AG09309 (cell line): ENCODE results near the gene SLC37A1.
"Not testable (repeated sequence)": the region's sequence is repeated elsewhere in the genome, so short reads cannot be mapped to it uniquely, and the experiment has no call there.

Source experiments
- DNase-seq: peaks from one replicate; pipeline ENCODE4 v3.0.0-alpha.2; 2010; ENCODE audit warnings: low read depth
- H3K4me3 ChIP-seq: 2 replicates; pipeline ENCODE4 v1.5.1; 2011; ENCODE audit warnings: mild to moderate bottlenecking, low read depth, low read length, moderate library complexity; ENCODE audit not compliant: control insufficient read depth
- TF ChIP-seq, protein P1 (sequence below): IDR thresholded peaks from 2 replicates; pipeline ENCODE4 v1.5.1; 2011; ENCODE audit warnings: mild to moderate bottlenecking, low read depth, low read length, inconsistent platforms; ENCODE audit not compliant: insufficient read depth, control insufficient read depth; ENCODE audit errors: missing control alignments

SLC37A1 gene

DNA sequence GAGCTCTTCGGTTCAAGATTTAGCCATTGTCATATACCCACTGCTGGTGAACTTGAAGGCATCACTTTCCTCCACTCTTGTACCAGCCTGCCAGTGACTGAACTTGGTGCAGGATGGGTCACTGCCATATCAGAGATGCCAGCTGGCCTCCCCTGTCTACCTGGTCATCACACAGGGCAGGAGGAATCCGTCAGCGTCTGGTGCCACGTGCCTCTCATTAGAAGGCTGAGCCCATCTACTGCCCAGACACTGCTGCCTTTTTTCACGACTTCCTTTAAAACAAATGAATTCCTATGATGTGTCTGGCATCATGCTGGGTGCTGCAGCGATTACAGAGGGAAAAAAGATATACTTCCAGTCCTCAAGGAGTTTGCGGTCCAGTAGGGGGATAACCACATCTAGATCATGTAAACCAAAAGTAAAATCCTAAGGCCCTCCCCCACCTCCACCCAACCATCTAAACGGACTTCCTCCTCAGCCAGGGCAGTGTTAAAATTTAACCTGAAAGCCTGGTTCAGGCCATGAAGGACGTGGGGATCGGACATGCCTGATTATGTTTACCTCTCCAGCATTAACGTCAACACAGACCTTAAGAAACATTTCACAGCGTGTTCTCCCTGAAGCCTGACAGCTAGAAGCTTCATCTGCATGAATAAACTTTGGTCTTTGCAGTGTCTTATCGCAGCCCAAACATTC, 110.6 kb downstream of the SLC37A1 start:
- no peak for DNase-seq
- TF ChIP-seq, protein P1, sequence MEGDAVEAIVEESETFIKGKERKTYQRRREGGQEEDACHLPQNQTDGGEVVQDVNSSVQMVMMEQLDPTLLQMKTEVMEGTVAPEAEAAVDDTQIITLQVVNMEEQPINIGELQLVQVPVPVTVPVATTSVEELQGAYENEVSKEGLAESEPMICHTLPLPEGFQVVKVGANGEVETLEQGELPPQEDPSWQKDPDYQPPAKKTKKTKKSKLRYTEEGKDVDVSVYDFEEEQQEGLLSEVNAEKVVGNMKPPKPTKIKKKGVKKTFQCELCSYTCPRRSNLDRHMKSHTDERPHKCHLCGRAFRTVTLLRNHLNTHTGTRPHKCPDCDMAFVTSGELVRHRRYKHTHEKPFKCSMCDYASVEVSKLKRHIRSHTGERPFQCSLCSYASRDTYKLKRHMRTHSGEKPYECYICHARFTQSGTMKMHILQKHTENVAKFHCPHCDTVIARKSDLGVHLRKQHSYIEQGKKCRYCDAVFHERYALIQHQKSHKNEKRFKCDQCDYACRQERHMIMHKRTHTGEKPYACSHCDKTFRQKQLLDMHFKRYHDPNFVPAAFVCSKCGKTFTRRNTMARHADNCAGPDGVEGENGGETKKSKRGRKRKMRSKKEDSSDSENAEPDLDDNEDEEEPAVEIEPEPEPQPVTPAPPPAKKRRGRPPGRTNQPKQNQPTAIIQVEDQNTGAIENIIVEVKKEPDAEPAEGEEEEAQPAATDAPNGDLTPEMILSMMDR, result no peak
- H3K4me3 ChIP-seq, result no peak overlapping the region

DNA sequence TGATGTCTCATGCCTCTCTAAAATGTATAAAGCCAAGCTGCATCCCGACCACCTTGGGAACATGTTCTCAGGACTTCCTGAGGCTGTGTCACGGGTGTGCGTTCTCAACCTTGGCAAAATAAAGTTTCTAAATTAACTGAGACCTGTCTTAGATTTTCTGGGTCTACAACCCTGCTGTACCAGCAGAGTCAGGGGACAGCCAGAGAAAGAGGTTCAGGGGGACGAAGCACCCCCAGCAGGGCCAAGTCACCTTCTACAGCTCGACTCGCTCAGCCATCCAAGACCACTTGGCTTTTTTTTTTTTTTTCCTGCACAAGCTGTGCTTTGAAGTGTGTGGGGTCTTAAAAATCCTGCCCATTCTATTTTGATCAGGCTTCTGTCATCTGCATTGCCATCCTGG, 111.3 kb downstream of the SLC37A1 start:
- TF ChIP-seq, protein P1, result no peak
- DNase-seq, result no peak

DNA sequence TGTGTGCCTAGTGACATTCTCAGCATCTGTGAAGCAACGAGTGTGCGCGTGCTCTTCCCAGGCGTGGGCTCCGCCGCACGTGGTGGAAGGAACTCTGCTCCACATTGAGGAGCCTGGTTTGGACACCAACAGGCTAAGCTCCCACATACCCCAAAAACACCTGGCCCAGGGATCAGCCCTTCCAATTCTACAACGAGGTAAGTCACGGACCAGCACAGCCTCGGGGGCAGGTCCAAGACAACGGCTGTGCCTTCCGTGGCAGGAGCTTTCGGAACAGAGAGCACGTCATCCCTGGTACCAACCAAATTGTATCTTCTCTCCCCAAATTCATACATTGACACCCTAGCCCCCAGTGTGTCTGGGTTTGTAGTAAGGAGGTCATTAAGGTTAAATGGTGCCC, 112.5 kb downstream of the SLC37A1 start:
- no peak overlapping the region for H3K4me3 ChIP-seq
- TF ChIP-seq, protein P1, result no peak
- DNase-seq, result no peak

More for the DNA sequence above, 111.3 kb downstream of the SLC37A1 start:
- no peak overlapping the region for H3K4me3 ChIP-seq

DNA sequence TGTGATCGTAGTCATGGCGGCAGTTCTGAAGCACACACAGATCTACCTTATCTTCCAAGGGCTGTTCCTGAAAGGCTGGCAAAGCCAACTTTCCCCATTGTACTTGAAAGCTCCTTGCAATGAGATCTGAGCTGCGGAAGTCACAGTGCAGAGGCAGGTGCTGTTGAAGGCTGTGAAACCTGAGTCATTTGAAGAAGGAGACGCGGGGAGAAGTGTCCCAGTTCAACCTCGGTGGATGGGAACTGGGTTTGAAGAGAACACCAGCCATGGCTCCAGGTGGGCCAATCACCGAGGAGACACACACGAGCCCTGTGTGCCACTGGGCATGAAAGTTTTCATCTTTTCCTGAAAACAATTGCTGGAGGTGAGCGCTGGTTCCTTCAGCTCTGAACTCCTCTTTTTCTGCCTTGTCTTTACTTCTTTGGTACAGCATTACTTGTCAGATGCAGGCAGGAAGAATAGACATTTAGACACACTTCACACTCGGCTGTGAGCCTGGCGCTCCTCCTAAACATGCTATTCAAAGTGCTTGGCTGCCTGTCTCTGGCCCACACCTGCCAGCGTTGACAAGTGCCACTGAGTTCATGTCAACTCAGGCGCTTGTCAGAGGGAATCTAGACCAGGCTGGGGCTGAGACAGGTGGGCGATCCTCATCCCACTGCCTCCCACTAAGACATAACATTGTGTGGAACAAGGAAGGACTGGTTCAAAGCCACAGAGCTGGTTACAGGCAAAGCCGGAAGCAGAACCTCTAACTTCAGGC, 114.1 kb downstream of the SLC37A1 start:
- TF ChIP-seq, protein P1, result no peak
- no peak for DNase-seq
- H3K4me3 ChIP-seq, result no peak overlapping the region

DNA sequence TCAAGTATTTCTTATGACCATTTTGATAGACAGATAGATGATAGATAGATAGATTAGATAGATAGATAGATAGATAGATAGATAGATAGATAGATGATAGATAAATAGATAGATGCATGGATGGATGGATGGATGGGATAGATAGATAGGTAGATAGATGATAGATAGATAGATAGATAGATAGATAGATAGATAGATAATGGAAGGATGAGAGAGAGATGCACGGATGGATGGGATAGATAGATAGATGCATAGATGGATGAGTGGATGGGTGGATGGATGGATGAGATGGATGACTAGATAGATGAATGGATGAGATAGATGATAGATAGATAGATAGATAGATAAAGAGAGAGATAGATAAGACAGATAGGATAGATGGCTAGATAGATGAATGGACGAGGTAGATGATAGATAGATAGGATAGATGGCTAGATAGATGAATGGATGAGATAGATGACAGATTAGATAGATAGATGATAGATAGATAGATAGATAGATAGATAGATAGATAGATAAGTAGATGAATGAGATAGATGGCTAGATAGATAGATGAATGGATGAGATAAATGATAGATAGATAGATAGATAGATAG, 114.9 kb downstream of the SLC37A1 start:
- not testable (repeated sequence) for H3K4me3 ChIP-seq, DNase-seq

DNA sequence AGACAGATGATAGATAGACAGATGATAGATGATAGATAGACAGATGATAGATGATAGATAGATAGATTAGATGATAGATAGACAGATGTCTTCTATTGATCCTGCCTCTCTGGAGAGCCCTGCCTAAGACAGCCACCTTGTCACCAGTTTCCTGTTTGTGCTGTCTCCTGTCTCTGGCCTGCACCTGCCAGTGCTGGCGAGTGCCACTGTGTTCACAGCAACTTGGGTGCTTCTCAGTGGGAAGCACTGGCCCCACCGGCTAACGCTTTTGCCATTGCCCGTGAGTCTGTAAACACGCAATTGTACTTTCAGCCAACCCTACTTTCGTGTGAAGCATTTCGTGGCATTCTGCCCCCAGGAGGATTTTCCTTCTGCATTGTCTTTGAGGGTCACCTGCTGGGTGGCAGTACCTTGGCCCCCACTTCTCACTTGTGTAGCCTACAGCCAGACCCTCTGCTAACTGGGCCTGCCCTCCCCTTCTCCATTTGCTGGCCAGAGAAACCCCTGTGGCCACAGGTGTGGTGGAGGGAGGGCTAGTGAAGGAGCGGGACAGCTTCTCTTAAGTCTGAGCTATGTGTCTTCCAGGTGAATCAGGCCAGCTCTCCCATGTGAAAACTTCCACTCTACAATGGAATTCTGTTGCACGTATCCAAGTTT, 116.4 kb downstream of the SLC37A1 start:
- no peak overlapping the region for H3K4me3 ChIP-seq
- TF ChIP-seq, protein P1, result no peak
- no peak for DNase-seq
